Measurements from ENCODE around the gene ARHGEF40.

ARHGEF40 gene

GRCh38 chr14:21133901-21134300, 63.8 kb downstream of the ARHGEF40 start:
- no peak for TF ChIP-seq CTCF (IDR thresholded peaks at IDR 0.05; ENCODE audit: low read depth, low read length)

GRCh38 chr14:21136024-21136423, 65.9 kb downstream of the ARHGEF40 start:
- no peak overlapping the region for H3K4me3 ChIP-seq (ENCODE audit: low read depth, low read length)
- TF ChIP-seq CTCF (IDR thresholded peaks at IDR 0.05; ENCODE audit: low read depth, low read length) = peak; percentile 52; the same call in 1 of the 2 replicates

More at GRCh38 chr14:21133901-21134300, 63.8 kb downstream of the ARHGEF40 start:
- H3K4me3 ChIP-seq (ENCODE audit: low read depth, low read length) = no peak overlapping the region
